ENCODE measurements around the gene ADCY7. TPM values are rescaled to one million over a fixed set of nuclear protein-coding genes. Genes with fewer than 3 reads are reported as not detected.
A peak's percentile ranks its signal among the peaks of the same experiment; 100 is the strongest.

The ADCY7 gene
- total RNA-seq, 1 experiment from 2014 or later, result 4.0 TPM

GRCh38 chr16:50323335-50324011, 57.1 kb downstream of the ADCY7 start:
- H3K4me1 Mint-ChIP-seq, result peaks cover 0 to 2% of the 10 kb centered on the region in 2 experiments; a peak in 1 of 4 replicates
- Histone ChIP-seq H3T11ph (ENCODE audit: low read length) (no peak overlapping the region), H3K27me3 (ENCODE audit: insufficient read depth, low read length) (no peaks in the 10 kb centered on the region), H3K18ac (ENCODE audit: insufficient read length, low read depth, low read length) (no peak overlapping the region), H2BK12ac (ENCODE audit: insufficient read length, low read depth, low read length) (no peak overlapping the region), H2AFZ (ENCODE audit: low read length) (no peak overlapping the region), H3K79me2 (ENCODE audit: insufficient read depth, low read length) (no peaks in the 10 kb centered on the region), H3K23me2 (ENCODE audit: insufficient read length, low read depth, low read length, poor library complexity, severe bottlenecking) (no peaks in the 10 kb centered on the region), H3K79me1 (ENCODE audit: insufficient read depth, low read depth, low read length, poor library complexity, severe bottlenecking) (no peaks in the 10 kb centered on the region), H2BK20ac (ENCODE audit: low read depth, low read length, poor library complexity, severe bottlenecking) (no peak overlapping the region), H3K23ac (ENCODE audit: insufficient read length, low read depth, low read length) (no peak overlapping the region), H4K5ac (ENCODE audit: insufficient read length, low read depth, low read length) (no peak overlapping the region), H3K4ac (ENCODE audit: low read depth, low read length) (no peak overlapping the region), H3K9me3 (ENCODE audit: control insufficient read depth, low read depth, low read length) (no peaks in the 10 kb centered on the region), H3K4me2 (ENCODE audit: insufficient read depth, insufficient read length, low read length) (no peak overlapping the region), H3K56ac (ENCODE audit: insufficient read length, low read depth, low read length) (no peak overlapping the region), H2BK5ac (ENCODE audit: insufficient read length, low read length) (no peak overlapping the region), H3K14ac (ENCODE audit: insufficient read depth, low read length) (no peak overlapping the region), H4K91ac (ENCODE audit: insufficient read length, low read depth, low read length) (no peak overlapping the region), H2AK5ac (ENCODE audit: insufficient read length, low read length) (no peak overlapping the region), H3K9ac (ENCODE audit: extremely low read depth, insufficient read length, low read length) (no peak overlapping the region), H3K27ac (ENCODE audit: insufficient read length, low read depth, low read length) (no peak overlapping the region), H2BK120ac (ENCODE audit: low read depth, low read length, poor library complexity, severe bottlenecking) (no peak overlapping the region), H4K20me1 (ENCODE audit: control insufficient read depth, insufficient read depth, insufficient read length) (no peaks in the 10 kb centered on the region), H3K4me1 (ENCODE audit: insufficient read depth, low read length) (no peaks in the 10 kb centered on the region), H4K8ac (replicated peaks; ENCODE audit: insufficient read length, low read depth, low read length) (no peak overlapping the region), H2BK15ac (ENCODE audit: low read depth, low read length) (no peak overlapping the region)
- TF ChIP-seq CTCF (conservative IDR thresholded peaks at IDR 0.05), result peak; percentile 46
- no CpG with 5 or more reads among the region's 11 CpGs for WGBS (ENCODE audit: extremely low coverage, insufficient read length, low lambda C conversion rate)
- H3K27ac Mint-ChIP-seq, result peak overlapping the region in 1 of 3 experiments; percentile 56; a peak in 2 of 7 replicates
- H3K36me3 Mint-ChIP-seq (ENCODE audit: insufficient read depth in 1 of 3, low read depth in 3 of 3), result peaks cover 24 to 77% (median 64%) of the 10 kb centered on the region in 3 experiments; a peak in 6 of 7 replicates
- no peaks in the 10 kb centered on the region for H3K9me3 Mint-ChIP-seq
- no peak overlapping the region; a peak in 1 of 5 replicates for H3K4me3 Mint-ChIP-seq
- H3K27me3 Mint-ChIP-seq (ENCODE audit: low read depth), result no peaks in the 10 kb centered on the region
- DNase-seq, result no peak

All from H9 (cell line).